PC-9 (cell line): ENCODE data around the gene MYDGF. TPM values are rescaled to one million over a fixed set of nuclear protein-coding genes. Genes with fewer than 3 reads are reported as not detected.

Source experiments
- BruUV-seq: library from RNA; stranded (reverse); fragments of 400-500 nt; replicated peaks from 2 replicates; lab custom pipeline; 2021; lab: Mats Ljungman, UMichigan
- CTCF ChIA-PET: fragments of 300-600 bp; sonication (Branson Sonifier 250); formaldehyde crosslinking; loops from one replicate; lab custom pipeline; 2022; ENCODE audit warnings: antibody characterized with exemption; lab: Charles Lee
- POLR2A ChIA-PET: fragments of 300-600 bp; sonication (Branson Sonifier 250); formaldehyde crosslinking; loops from one replicate; lab custom pipeline; 2022; ENCODE audit warnings: antibody characterized with exemption; ENCODE audit not compliant: unreplicated experiment; lab: Charles Lee
- DNase-seq, 2 experiments: peaks; one replicate each; pipeline versions ENCODE4 v3.0.0 to v3.0.0-alpha.2; 2015 to 2022; ENCODE audit warnings: mixed read lengths in 1 of 2
- H2AFZ ChIP-seq: fragments of 200-600 bp; sonication (generic); 2 replicates; pipeline ENCODE4 v1.8.1; 2017; ENCODE audit warnings: antibody characterized with exemption
- H3F3A ChIP-seq: fragments of 200-600 bp; sonication (generic); 2 replicates; pipeline ENCODE4 v1.8.1; 2017; ENCODE audit warnings: antibody characterized with exemption, mild to moderate bottlenecking, low read depth; ENCODE audit not compliant: insufficient read depth
- H3K27ac ChIP-seq: fragments of 200-600 bp; sonication (generic); 2 replicates; pipeline ENCODE4 v1.6.1; 2016; ENCODE audit warnings: mixed run types
- H3K27me3 ChIP-seq: fragments of 200-600 bp; sonication (generic); 2 replicates; pipeline ENCODE4 v1.6.1; 2016; ENCODE audit warnings: low read depth, mixed run types; ENCODE audit not compliant: insufficient read depth
- H3K36me3 ChIP-seq: fragments of 200-600 bp; sonication (generic); 2 replicates; pipeline ENCODE4 v1.6.1; 2016; ENCODE audit warnings: low read depth, mixed run types
- H3K4me1 ChIP-seq: fragments of 200-600 bp; sonication (generic); replicated peaks from 2 replicates; pipeline ENCODE4 v1.6.1; 2016; ENCODE audit warnings: mixed run types; ENCODE audit not compliant: insufficient read depth
- H3K4me2 ChIP-seq: fragments of 200-600 bp; sonication (generic); 2 replicates; pipeline ENCODE4 v1.6.1; 2017; ENCODE audit warnings: mixed run types
- H3K4me3 ChIP-seq: fragments of 200-600 bp; sonication (generic); 2 replicates; pipeline ENCODE4 v1.6.1; 2016; ENCODE audit warnings: mixed run types
- H3K79me2 ChIP-seq: fragments of 200-600 bp; sonication (generic); 2 replicates; pipeline ENCODE4 v1.6.1; 2017; ENCODE audit warnings: low read depth, mixed run types
- H3K9me2 ChIP-seq: fragments of 200-600 bp; sonication (generic); 2 replicates; pipeline ENCODE4 v1.8.1; 2017; ENCODE audit warnings: mild to moderate bottlenecking; ENCODE audit not compliant: insufficient read depth
- H3K9me3 ChIP-seq: fragments of 200-600 bp; sonication (generic); 2 replicates; pipeline ENCODE4 v1.8.1; 2016; ENCODE audit warnings: low read depth; ENCODE audit not compliant: insufficient read depth
- H4K20me1 ChIP-seq: fragments of 200-600 bp; sonication (generic); 2 replicates; pipeline ENCODE4 v1.8.1; 2017; ENCODE audit not compliant: insufficient read depth
- CTCF ChIP-seq: fragments of 200-600 bp; sonication (generic); conservative IDR thresholded peaks from 2 replicates; pipeline ENCODE4 v1.6.1; 2017; ENCODE audit warnings: mixed run types, antibody characterized with exemption, mild to moderate bottlenecking, moderate library complexity
- EZH2 ChIP-seq: fragments of 200-600 bp; sonication (generic); IDR thresholded peaks from 2 replicates; pipeline ENCODE4 v1.8.0; 2017; ENCODE audit warnings: antibody characterized with exemption, low read depth
- intact Hi-C: fragments of 100-400 bp; cut with micrococcal nuclease; formaldehyde crosslinking; loops from one replicate; pipeline ENCODE4 v1.10.0; 2022; ENCODE audit not compliant: unreplicated experiment
- total RNA-seq: library from RNA; stranded (reverse); gene quantifications from 2 replicates; pipeline ENCODE4 v1.2.3, GENCODE V29; 2021

The MYDGF gene
- total RNA-seq, 1 experiment from 2014 or later, result 60.1 TPM

- no peak overlapping the region for H2AFZ ChIP-seq
- ChIA-PET CTCF (no interaction called here), POLR2A (no interaction called here)
- no peaks in the 10 kb centered on the region for H3K36me3 ChIP-seq
- H3K9me3 ChIP-seq, result no peaks in the 10 kb centered on the region
- no peaks in the 10 kb centered on the region for H3K9me2 ChIP-seq
- intact Hi-C loops, result no loop called here
- H4K20me1 ChIP-seq, result no peaks in the 10 kb centered on the region
- no TSS peak for BruUV-seq
- TF ChIP-seq CTCF, result no peak; the same call in 1 of the 2 replicates
- no peak for TF ChIP-seq EZH2
- peaks cover 8% of the 10 kb centered on the region; the same call in 1 of the 2 replicates for H3K27me3 ChIP-seq
- H3K4me3 ChIP-seq, result no peak overlapping the region
- H3K4me1 ChIP-seq, result no peaks in the 10 kb centered on the region
- no peak overlapping the region for H3K4me2 ChIP-seq
- H3F3A ChIP-seq, result no peaks in the 10 kb centered on the region
- no peak overlapping the region for H3K27ac ChIP-seq
- H3K79me2 ChIP-seq, result no peaks in the 10 kb centered on the region
- DNase-seq, result no peak
These were observed 47.3 kb downstream of the MYDGF start for GRCh38 chr19:4622695-4623421.

- no peak for DNase-seq
- POLR2A ChIA-PET, result no interaction called here
- H3K4me2 ChIP-seq, result no peak overlapping the region
- no peaks in the 10 kb centered on the region for H3F3A ChIP-seq
- no peaks in the 10 kb centered on the region for H3K9me2 ChIP-seq
- H3K79me2 ChIP-seq, result no peaks in the 10 kb centered on the region
- no peaks in the 10 kb centered on the region for H3K36me3 ChIP-seq
- CTCF ChIA-PET, result interaction anchor here (0.5 kb wide), 1 partner anchor 117 kb away, joined by 6 read pairs; no protein-coding TSS in a partner anchor
- intact Hi-C loops, result no loop called here
- no peak overlapping the region for H3K27ac ChIP-seq
- H2AFZ ChIP-seq, result no peak overlapping the region
- peaks cover 8% of the 10 kb centered on the region; the same call in 1 of the 2 replicates for H3K27me3 ChIP-seq
- H3K4me1 ChIP-seq, result no peaks in the 10 kb centered on the region
- no peaks in the 10 kb centered on the region for H4K20me1 ChIP-seq
- no peak for TF ChIP-seq CTCF
- TF ChIP-seq EZH2, result no peak
- no TSS peak for BruUV-seq
- H3K9me3 ChIP-seq, result no peaks in the 10 kb centered on the region
- no peak overlapping the region for H3K4me3 ChIP-seq
These were observed 49.5 kb downstream of the MYDGF start for GRCh38 chr19:4620675-4621074.

GRCh38 chr19:4619668-4620294, 50.4 kb downstream of the MYDGF start:
- POLR2A ChIA-PET, result no interaction called here

More at GRCh38 chr19:4619668-4620294, 50.4 kb downstream of the MYDGF start:
- Histone ChIP-seq H3K9me3 (no peaks in the 10 kb centered on the region), H3K27ac (no peak overlapping the region), H2AFZ (no peak overlapping the region), H3K4me1 (no peaks in the 10 kb centered on the region), H3K4me3 (no peak overlapping the region), H4K20me1 (no peaks in the 10 kb centered on the region), H3K4me2 (no peak overlapping the region), H3K27me3 (peaks cover 8% of the 10 kb centered on the region; the same call in 1 of the 2 replicates), H3K36me3 (no peaks in the 10 kb centered on the region), H3F3A (no peaks in the 10 kb centered on the region), H3K79me2 (no peaks in the 10 kb centered on the region), H3K9me2 (no peaks in the 10 kb centered on the region)
- no TSS peak for BruUV-seq
- TF ChIP-seq CTCF (no peak), EZH2 (no peak)
- CTCF ChIA-PET, result no interaction called here
- DNase-seq, result no peak
- intact Hi-C loops, result no loop called here
